ENCODE data around the gene FXYD7.

- TF ChIP-seq CTCF (IDR thresholded peaks at IDR 0.05 in 8 of 11, conservative IDR thresholded peaks at IDR 0.05 in 3 of 11) = no peak
- TF ChIP-seq POLR2A (IDR thresholded peaks at IDR 0.05) = no peak
Measured at GRCh38 chr19:35168196-35168595, 25.1 kb downstream of the FXYD7 start.
